HEK293 (cell line): ENCODE results near the gene SLCO1B3.

ENCODE experiments used
- CTCF ChIA-PET: fragments of 350-600 bp; formaldehyde crosslinking; extraction: SDS; loops from one replicate; lab custom pipeline; 2021; ENCODE audit warnings: antibody characterized with exemption; lab: Yijun Ruan, JAX
- POLR2A ChIA-PET: fragments of 300-600 bp; formaldehyde crosslinking; extraction: SDS; loops from one replicate; lab custom pipeline; 2020; ENCODE audit warnings: antibody characterized with exemption, inconsistent platforms; lab: Yijun Ruan, JAX
- H3K27ac ChIP-seq: fragments of 200-500 bp; sonication (Bioruptor generic); 2 replicates; pipeline ENCODE4 v1.5.1; 2014; ENCODE audit warnings: low read depth, low read length, control low read depth, inconsistent platforms; ENCODE audit errors: extremely low read depth
- H3K36me3 ChIP-seq, 2 experiments: fragments of 200-500 bp in 1 of 2; sonication (Bioruptor generic) in 1 of 2; 1 replicate in 1 of 2; 2 replicates in 1 of 2; pipeline ENCODE4 v1.5.1; 2014 to 2017; ENCODE audit warnings: inconsistent platforms in 2 of 2, low read length in 2 of 2; ENCODE audit not compliant: control insufficient read depth in 2 of 2, insufficient read depth in 1 of 2
- H3K4me1 ChIP-seq: fragments of 200-500 bp; sonication (Bioruptor generic); 2 replicates; pipeline ENCODE4 v1.5.1; 2014; ENCODE audit warnings: mild to moderate bottlenecking, low read length, inconsistent platforms; ENCODE audit not compliant: control insufficient read depth, insufficient read depth
- H3K4me3 ChIP-seq: 2 replicates; pipeline ENCODE4 v1.5.1; 2011; ENCODE audit warnings: low read depth, mild to moderate bottlenecking, control low read depth, low read length, moderate library complexity
- H3K9me3 ChIP-seq: fragments of 200-500 bp; sonication (Bioruptor generic); 2 replicates; pipeline ENCODE4 v1.5.1; 2014; ENCODE audit warnings: low read depth, low read length, inconsistent platforms; ENCODE audit not compliant: control insufficient read depth, insufficient read depth
- ATF2 ChIP-seq: fragments of 450-650 bp; formaldehyde crosslinking; IDR thresholded peaks from 2 replicates; pipeline ENCODE4 v1.5.1; 2016; ENCODE audit warnings: missing biosample characterization, missing genetic modification characterization, low read depth
- TCF7L2 ChIP-seq: IDR thresholded peaks from 2 replicates; pipeline ENCODE4 v1.6.1; 2011; ENCODE audit warnings: low read depth, mild to moderate bottlenecking, inconsistent platforms, low read length, moderate library complexity, borderline replicate concordance
- YY2 ChIP-seq: fragments of 450-650 bp; formaldehyde crosslinking; IDR thresholded peaks from 2 replicates; pipeline ENCODE4 v1.5.1; 2016; ENCODE audit warnings: missing biosample characterization, missing genetic modification characterization
- ZBTB20 ChIP-seq: fragments of 450-650 bp; formaldehyde crosslinking; IDR thresholded peaks from 2 replicates; pipeline ENCODE4 v1.5.1; 2016; ENCODE audit warnings: missing biosample characterization, missing genetic modification characterization
- ZBTB8A ChIP-seq: fragments of 450-650 bp; formaldehyde crosslinking; IDR thresholded peaks from 2 replicates; pipeline ENCODE4 v1.5.1; 2016; ENCODE audit warnings: missing biosample characterization, missing genetic modification characterization
- ZFP41 ChIP-seq: fragments of 450-650 bp; formaldehyde crosslinking; IDR thresholded peaks from 2 replicates; pipeline ENCODE4 v1.5.1; 2016; ENCODE audit warnings: missing biosample characterization, missing genetic modification characterization, borderline replicate concordance
- ZNF133 ChIP-seq: fragments of 450-650 bp; formaldehyde crosslinking; IDR thresholded peaks from 2 replicates; pipeline ENCODE4 v1.5.1; 2016; ENCODE audit warnings: missing biosample characterization, missing genetic modification characterization
- ZNF18 ChIP-seq: fragments of 450-650 bp; formaldehyde crosslinking; IDR thresholded peaks from 2 replicates; pipeline ENCODE4 v1.5.1; 2016; ENCODE audit warnings: missing biosample characterization, missing genetic modification characterization
- ZNF19 ChIP-seq: fragments of 450-650 bp; formaldehyde crosslinking; IDR thresholded peaks from 2 replicates; pipeline ENCODE4; 2016; ENCODE audit warnings: missing biosample characterization, missing genetic modification characterization, low read depth
- ZNF292 ChIP-seq: fragments of 450-650 bp; formaldehyde crosslinking; IDR thresholded peaks from 2 replicates; pipeline ENCODE4 v1.5.1; 2016; ENCODE audit warnings: low read depth, missing biosample characterization, missing genetic modification characterization, borderline replicate concordance
- ZNF302 ChIP-seq: fragments of 450-650 bp; formaldehyde crosslinking; IDR thresholded peaks from 2 replicates; pipeline ENCODE4 v1.5.1; 2016; ENCODE audit warnings: missing biosample characterization, missing genetic modification characterization, low read depth
- ZNF335 ChIP-seq: fragments of 450-650 bp; formaldehyde crosslinking; conservative IDR thresholded peaks from 2 replicates; pipeline ENCODE4 v1.5.1; 2016; ENCODE audit warnings: missing biosample characterization, missing genetic modification characterization
- ZNF555 ChIP-seq: fragments of 450-650 bp; formaldehyde crosslinking; conservative IDR thresholded peaks from 2 replicates; pipeline ENCODE4 v1.5.1; 2017; ENCODE audit warnings: missing biosample characterization, mild to moderate bottlenecking, missing genetic modification characterization, inconsistent platforms
- ZNF626 ChIP-seq: fragments of 450-650 bp; sonication (Bioruptor Pico); formaldehyde crosslinking; IDR thresholded peaks from 2 replicates; pipeline ENCODE4 v1.5.1; 2018; ENCODE audit warnings: missing biosample characterization, missing genetic modification characterization, inconsistent platforms
- ZNF692 ChIP-seq: fragments of 450-650 bp; formaldehyde crosslinking; IDR thresholded peaks from 2 replicates; pipeline ENCODE4 v1.5.1; 2016; ENCODE audit warnings: missing biosample characterization, missing genetic modification characterization
- ZNF747 ChIP-seq: fragments of 450-650 bp; formaldehyde crosslinking; IDR thresholded peaks from 2 replicates; pipeline ENCODE4 v1.5.1; 2016; ENCODE audit warnings: missing biosample characterization, missing genetic modification characterization
- ZNF76 ChIP-seq: fragments of 450-650 bp; formaldehyde crosslinking; IDR thresholded peaks from 2 replicates; pipeline ENCODE4; 2016; ENCODE audit warnings: low read depth, missing biosample characterization, missing genetic modification characterization, borderline replicate concordance
- TF ChIP-seq, protein P1 (sequence below): fragments of 450-650 bp; formaldehyde crosslinking; IDR thresholded peaks from 2 replicates; pipeline ENCODE4 v1.5.1; 2017; ENCODE audit warnings: missing biosample characterization, missing genetic modification characterization
- TF ChIP-seq, protein P2 (sequence below): fragments of 450-650 bp; formaldehyde crosslinking; IDR thresholded peaks from 2 replicates; pipeline ENCODE4 v1.5.1; 2016; ENCODE audit warnings: missing biosample characterization, missing genetic modification characterization

Gene SLCO1B3

GRCh38 chr12:20801035-20801434 is 9.5 kb upstream of the SLCO1B3 start (continued):
- TF ChIP-seq, protein P1, sequence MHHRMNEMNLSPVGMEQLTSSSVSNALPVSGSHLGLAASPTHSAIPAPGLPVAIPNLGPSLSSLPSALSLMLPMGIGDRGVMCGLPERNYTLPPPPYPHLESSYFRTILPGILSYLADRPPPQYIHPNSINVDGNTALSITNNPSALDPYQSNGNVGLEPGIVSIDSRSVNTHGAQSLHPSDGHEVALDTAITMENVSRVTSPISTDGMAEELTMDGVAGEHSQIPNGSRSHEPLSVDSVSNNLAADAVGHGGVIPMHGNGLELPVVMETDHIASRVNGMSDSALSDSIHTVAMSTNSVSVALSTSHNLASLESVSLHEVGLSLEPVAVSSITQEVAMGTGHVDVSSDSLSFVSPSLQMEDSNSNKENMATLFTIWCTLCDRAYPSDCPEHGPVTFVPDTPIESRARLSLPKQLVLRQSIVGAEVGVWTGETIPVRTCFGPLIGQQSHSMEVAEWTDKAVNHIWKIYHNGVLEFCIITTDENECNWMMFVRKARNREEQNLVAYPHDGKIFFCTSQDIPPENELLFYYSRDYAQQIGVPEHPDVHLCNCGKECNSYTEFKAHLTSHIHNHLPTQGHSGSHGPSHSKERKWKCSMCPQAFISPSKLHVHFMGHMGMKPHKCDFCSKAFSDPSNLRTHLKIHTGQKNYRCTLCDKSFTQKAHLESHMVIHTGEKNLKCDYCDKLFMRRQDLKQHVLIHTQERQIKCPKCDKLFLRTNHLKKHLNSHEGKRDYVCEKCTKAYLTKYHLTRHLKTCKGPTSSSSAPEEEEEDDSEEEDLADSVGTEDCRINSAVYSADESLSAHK, result no peak
- no peak for TF ChIP-seq ZNF692 (tag by site-specific recombination)
- TF ChIP-seq ZNF19 (tag by site-specific recombination), result no peak
- TF ChIP-seq ZBTB20 (tag by site-specific recombination), result no peak
- TF ChIP-seq ZNF555, result no peak
- TF ChIP-seq ZNF292 (tag by site-specific recombination), result no peak
- TF ChIP-seq ZNF18 (tag by site-specific recombination), result no peak
- no peak for TF ChIP-seq ZBTB8A
- TF ChIP-seq ZNF626 (tag by site-specific recombination), result no peak
- no peak for TF ChIP-seq ZNF133 (tag by site-specific recombination)
- TF ChIP-seq ZNF76 (tag by site-specific recombination), result no peak
- no peak for TF ChIP-seq ZNF302 (tag by site-specific recombination)
- TF ChIP-seq ATF2, result no peak
- TF ChIP-seq, protein P2, sequence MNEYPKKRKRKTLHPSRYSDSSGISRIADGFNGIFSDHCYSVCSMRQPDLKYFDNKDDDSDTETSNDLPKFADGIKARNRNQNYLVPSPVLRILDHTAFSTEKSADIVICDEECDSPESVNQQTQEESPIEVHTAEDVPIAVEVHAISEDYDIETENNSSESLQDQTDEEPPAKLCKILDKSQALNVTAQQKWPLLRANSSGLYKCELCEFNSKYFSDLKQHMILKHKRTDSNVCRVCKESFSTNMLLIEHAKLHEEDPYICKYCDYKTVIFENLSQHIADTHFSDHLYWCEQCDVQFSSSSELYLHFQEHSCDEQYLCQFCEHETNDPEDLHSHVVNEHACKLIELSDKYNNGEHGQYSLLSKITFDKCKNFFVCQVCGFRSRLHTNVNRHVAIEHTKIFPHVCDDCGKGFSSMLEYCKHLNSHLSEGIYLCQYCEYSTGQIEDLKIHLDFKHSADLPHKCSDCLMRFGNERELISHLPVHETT (tag by site-specific recombination), result no peak

- Histone ChIP-seq H3K4me3 (no peak overlapping the region), H3K27ac (no peak overlapping the region), H3K9me3 (no peaks in the 10 kb centered on the region)
- POLR2A ChIA-PET, result no interaction called here
- TF ChIP-seq ZFP41 (tag by site-specific recombination) (no peak), ZBTB20 (tag by site-specific recombination) (no peak), ZNF747 (tag by site-specific recombination) (no peak), YY2 (tag by site-specific recombination) (no peak), ZNF335 (tag by site-specific recombination) (no peak), TCF7L2 (no peak)
- TF ChIP-seq, all 188 proteins: peak for 0
- H3K36me3 ChIP-seq, result no peaks in the 10 kb centered on the region
- no peaks in the 10 kb centered on the region for H3K4me1 ChIP-seq
- CTCF ChIA-PET, result interaction anchor here (0.5 kb wide), 1 partner anchor 353 kb away, joined by 3 read pairs; no protein-coding TSS in a partner anchor
These were observed 4.6 kb upstream of the SLCO1B3 start for GRCh38 chr12:20805921-20806320.
